ENCODE measurements around the gene ATM. TPM values are rescaled to one million over a fixed set of nuclear protein-coding genes. Genes with fewer than 3 reads are reported as not detected.

ATM gene
- total and polyA plus RNA-seq, 2 donors (not counting 1 experiment from before 2014, with no cell fraction given): 111 to 446 TPM

DNA sequence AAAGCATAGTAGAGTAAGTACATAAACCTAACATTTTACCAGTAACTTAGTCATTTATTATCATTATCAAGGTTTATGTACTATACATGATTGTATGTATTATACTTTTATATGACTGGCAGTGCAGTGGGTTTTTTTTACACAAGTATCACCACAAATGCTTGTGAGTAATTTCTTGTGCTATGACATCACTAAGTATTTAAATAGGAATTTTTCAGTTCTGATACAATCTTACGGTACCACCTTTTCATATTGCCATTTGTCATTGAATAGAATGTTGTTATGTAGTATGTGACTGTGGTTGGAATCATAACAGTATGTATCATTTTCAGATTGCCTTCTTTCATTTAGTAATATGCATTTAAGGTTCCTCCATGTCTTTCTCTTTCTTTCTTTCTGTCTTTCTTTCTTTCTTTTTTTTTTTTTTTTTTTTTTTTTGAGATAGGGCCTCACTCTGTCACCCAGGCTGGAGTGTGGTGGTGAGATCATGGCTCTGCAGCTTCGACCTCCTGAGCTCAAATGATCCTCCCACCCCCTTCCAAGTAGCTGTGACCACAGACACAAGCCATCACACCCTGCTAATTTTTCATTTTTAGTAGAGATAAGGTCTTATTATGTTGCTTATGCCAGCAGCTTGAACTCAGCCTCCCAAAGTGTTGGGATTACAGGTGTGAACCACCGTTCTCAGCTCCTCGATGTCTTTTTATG, 18.6 kb downstream of the ATM start:
- Histone ChIP-seq H3K27ac (ENCODE audit: low read length in 2 of 2) (no peak overlapping the region), H3K36me3 (replicated peaks in 1 of 2; ENCODE audit: control extremely low read depth in 1 of 2, control insufficient read depth in 1 of 2, extremely low read depth in 1 of 2, insufficient read depth in 2 of 2, low read length in 1 of 2) (peaks cover 12 to 54% of the 10 kb centered on the region in 2 experiments), H3K4me3 (ENCODE audit: control extremely low read depth in 1 of 5, extremely low read depth in 1 of 5, insufficient read depth in 1 of 5, low read depth in 2 of 5, low read length in 4 of 5) (no peak overlapping the region), H3K27me3 (replicated peaks in 1 of 4; ENCODE audit: control extremely low read depth in 1 of 4, control insufficient read depth in 3 of 4, insufficient read depth in 4 of 4, low read length in 3 of 4) (no peaks in the 10 kb centered on the region), H4K20me1 (ENCODE audit: control insufficient read depth, insufficient read depth, low read length, poor library complexity, severe bottlenecking) (peaks cover 14% of the 10 kb centered on the region), H3K9me3 (ENCODE audit: control extremely low read depth in 1 of 3, control insufficient read depth in 2 of 3, insufficient read depth in 1 of 3, low read length in 2 of 3) (no peaks in the 10 kb centered on the region), H3K4me1 (ENCODE audit: control insufficient read depth in 2 of 2, insufficient read depth in 2 of 2, low read length in 2 of 2) (peaks cover 14 to 32% of the 10 kb centered on the region in 2 donors), H3K4me2 (replicated peaks; ENCODE audit: low read depth, low read length, poor library complexity, severe bottlenecking) (no peak overlapping the region), H3K79me2 (ENCODE audit: control insufficient read depth, insufficient read depth, low read length) (peaks cover 45% of the 10 kb centered on the region), H2AFZ (ENCODE audit: insufficient read depth, low read depth, low read length, poor library complexity, severe bottlenecking) (no peak overlapping the region), H3K9ac (ENCODE audit: low read length) (no peak overlapping the region)
- ATAC-seq (ENCODE audit: low read depth) (no peak), DNase-seq (no peak)
- no CpG with 5 or more reads among the region's 4 CpGs for WGBS (ENCODE audit: insufficient coverage)
- ChIA-PET CTCF (interaction anchor here (0.8 to 1.4 kb wide), 2 partner anchors 18 to 20 kb away, joined by 3 read pairs; partner anchors contain the start of gene ATM), POLR2A (no interaction called here)
- intact Hi-C loops (cut with micrococcal nuclease): no loop called here
- Mint-ChIP-seq H3K27me3 (no peaks in the 10 kb centered on the region), H3K4me1 (peaks cover 34% of the 10 kb centered on the region), H3K27ac (no peak overlapping the region), H3K9me3 (ENCODE audit: insufficient read depth) (no peaks in the 10 kb centered on the region), H3K4me3 (no peak overlapping the region)
- no peak for TF ChIP-seq EZH2 (IDR thresholded peaks at IDR 0.05; ENCODE audit: borderline replicate concordance, insufficient read depth, low read depth, low read length, poor library complexity, severe bottlenecking)
- TF ChIP-seq, protein P1, sequence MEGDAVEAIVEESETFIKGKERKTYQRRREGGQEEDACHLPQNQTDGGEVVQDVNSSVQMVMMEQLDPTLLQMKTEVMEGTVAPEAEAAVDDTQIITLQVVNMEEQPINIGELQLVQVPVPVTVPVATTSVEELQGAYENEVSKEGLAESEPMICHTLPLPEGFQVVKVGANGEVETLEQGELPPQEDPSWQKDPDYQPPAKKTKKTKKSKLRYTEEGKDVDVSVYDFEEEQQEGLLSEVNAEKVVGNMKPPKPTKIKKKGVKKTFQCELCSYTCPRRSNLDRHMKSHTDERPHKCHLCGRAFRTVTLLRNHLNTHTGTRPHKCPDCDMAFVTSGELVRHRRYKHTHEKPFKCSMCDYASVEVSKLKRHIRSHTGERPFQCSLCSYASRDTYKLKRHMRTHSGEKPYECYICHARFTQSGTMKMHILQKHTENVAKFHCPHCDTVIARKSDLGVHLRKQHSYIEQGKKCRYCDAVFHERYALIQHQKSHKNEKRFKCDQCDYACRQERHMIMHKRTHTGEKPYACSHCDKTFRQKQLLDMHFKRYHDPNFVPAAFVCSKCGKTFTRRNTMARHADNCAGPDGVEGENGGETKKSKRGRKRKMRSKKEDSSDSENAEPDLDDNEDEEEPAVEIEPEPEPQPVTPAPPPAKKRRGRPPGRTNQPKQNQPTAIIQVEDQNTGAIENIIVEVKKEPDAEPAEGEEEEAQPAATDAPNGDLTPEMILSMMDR (IDR thresholded peaks at IDR 0.05): no peak

DNA sequence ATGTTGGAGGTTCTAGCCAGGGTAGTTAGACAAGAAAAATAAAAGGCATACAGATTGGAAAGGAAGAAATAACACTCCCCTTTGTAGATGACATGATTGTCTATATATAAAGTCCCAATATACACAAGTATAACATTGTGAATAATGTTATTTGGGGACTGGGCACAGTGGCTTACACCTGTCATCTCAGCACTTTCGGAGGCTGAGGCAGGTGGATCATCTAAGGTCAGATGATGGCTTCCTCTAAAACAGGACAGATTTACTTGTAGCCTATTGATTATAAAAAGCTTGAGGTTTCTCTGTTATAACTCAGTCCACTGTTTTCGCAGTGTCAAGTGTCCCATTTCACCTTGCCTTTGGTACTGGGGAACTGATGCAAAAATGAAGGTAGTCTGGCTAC, 19.6 kb downstream of the ATM start:
- Mint-ChIP-seq H3K4me3 (no peak overlapping the region), H3K27ac (peak overlapping the region; percentile 41)
- H3K4me1 ChIP-seq (ENCODE audit: control insufficient read depth in 2 of 2, insufficient read depth in 2 of 2, low read length in 2 of 2): peaks cover 6 to 24% of the 10 kb centered on the region in 2 donors

More for the DNA sequence above, 19.6 kb downstream of the ATM start:
- Histone ChIP-seq H2AFZ (ENCODE audit: insufficient read depth, low read depth, low read length, poor library complexity, severe bottlenecking) (no peak overlapping the region), H3K27ac (ENCODE audit: low read length in 2 of 2) (no peak overlapping the region), H3K9me3 (ENCODE audit: control extremely low read depth in 1 of 3, control insufficient read depth in 2 of 3, insufficient read depth in 1 of 3, low read length in 2 of 3) (no peaks in the 10 kb centered on the region), H4K20me1 (ENCODE audit: control insufficient read depth, insufficient read depth, low read length, poor library complexity, severe bottlenecking) (peaks cover 14% of the 10 kb centered on the region), H3K27me3 (replicated peaks in 1 of 4; ENCODE audit: control extremely low read depth in 1 of 4, control insufficient read depth in 3 of 4, insufficient read depth in 4 of 4, low read length in 3 of 4) (no peaks in the 10 kb centered on the region), H3K4me3 (ENCODE audit: control extremely low read depth in 1 of 5, extremely low read depth in 1 of 5, insufficient read depth in 1 of 5, low read depth in 2 of 5, low read length in 4 of 5) (no peak overlapping the region), H3K79me2 (ENCODE audit: control insufficient read depth, insufficient read depth, low read length) (peaks cover 45% of the 10 kb centered on the region), H3K9ac (ENCODE audit: low read length) (no peak overlapping the region), H3K4me2 (replicated peaks; ENCODE audit: low read depth, low read length, poor library complexity, severe bottlenecking) (no peak overlapping the region), H3K36me3 (replicated peaks in 1 of 2; ENCODE audit: control extremely low read depth in 1 of 2, control insufficient read depth in 1 of 2, extremely low read depth in 1 of 2, insufficient read depth in 2 of 2, low read length in 1 of 2) (peaks cover 13 to 59% of the 10 kb centered on the region in 2 experiments)
- Mint-ChIP-seq H3K4me1 (peaks cover 24% of the 10 kb centered on the region), H3K27me3 (no peaks in the 10 kb centered on the region), H3K9me3 (ENCODE audit: insufficient read depth) (no peaks in the 10 kb centered on the region)
- WGBS (ENCODE audit: insufficient coverage): no CpG with 5 or more reads among the region's 2 CpGs
- ATAC-seq (ENCODE audit: low read depth) (no peak), DNase-seq (no peak)
- ChIA-PET CTCF (no interaction called here), POLR2A (no interaction called here)
- intact Hi-C loops (cut with micrococcal nuclease): no loop called here
- TF ChIP-seq, protein P1 (IDR thresholded peaks at IDR 0.05): no peak
- TF ChIP-seq EZH2 (IDR thresholded peaks at IDR 0.05; ENCODE audit: borderline replicate concordance, insufficient read depth, low read depth, low read length, poor library complexity, severe bottlenecking): no peak
